Activated CD4-positive, alpha-beta memory T cell treated with anti-CD3 and anti-CD28 coated beads, Interleukin-2, amount 10 ng/mL, durations not matched to agents 7 days and 5 days (primary cell): Measurements from ENCODE around the gene L3MBTL1. TPM values are rescaled to one million over a fixed set of nuclear protein-coding genes. Genes with fewer than 3 reads are reported as not detected.

Experiments used
- CTCF ChIA-PET: fragments of 350-600 bp; sonication (Branson Sonifier 250); formaldehyde crosslinking; loops from one replicate; lab custom pipeline; 2021; ENCODE audit warnings: antibody characterized with exemption, inconsistent platforms; lab: Charles Lee
- POLR2A ChIA-PET: fragments of 350-600 bp; sonication (Branson Sonifier 250); formaldehyde crosslinking; loops from one replicate; lab custom pipeline; 2021; ENCODE audit warnings: antibody characterized with exemption; lab: Charles Lee
- DNase-seq: peaks from one replicate; pipeline ENCODE4 v3.0.0-alpha.2; 2020
- H3K27ac Mint-ChIP-seq: one replicate; pipeline ENCODE4 v1.8.0; 2021; ENCODE audit warnings: mild to moderate bottlenecking, mixed read lengths
- H3K27me3 Mint-ChIP-seq: one replicate; pipeline ENCODE4 v1.8.0; 2021; ENCODE audit warnings: mixed read lengths
- H3K36me3 Mint-ChIP-seq: one replicate; pipeline ENCODE4 v1.8.0; 2021; ENCODE audit warnings: low read depth, mixed read lengths
- H3K4me1 Mint-ChIP-seq: one replicate; pipeline ENCODE4 v1.8.0; 2021; ENCODE audit warnings: mixed read lengths
- H3K4me3 Mint-ChIP-seq: one replicate; pipeline ENCODE4 v1.8.0; 2021; ENCODE audit warnings: mild to moderate bottlenecking, mixed read lengths
- H3K9me3 Mint-ChIP-seq: one replicate; pipeline ENCODE4 v1.8.0; 2021; ENCODE audit warnings: mixed read lengths
- total RNA-seq, 2 experiments: library from RNA; stranded (reverse); gene quantifications; one replicate each; pipeline ENCODE4 v1.2.3, GENCODE V29; 2021

Gene L3MBTL1
- total RNA-seq, 2 experiments from 2014 or later, result 7.3 to 7.4 TPM

DNA sequence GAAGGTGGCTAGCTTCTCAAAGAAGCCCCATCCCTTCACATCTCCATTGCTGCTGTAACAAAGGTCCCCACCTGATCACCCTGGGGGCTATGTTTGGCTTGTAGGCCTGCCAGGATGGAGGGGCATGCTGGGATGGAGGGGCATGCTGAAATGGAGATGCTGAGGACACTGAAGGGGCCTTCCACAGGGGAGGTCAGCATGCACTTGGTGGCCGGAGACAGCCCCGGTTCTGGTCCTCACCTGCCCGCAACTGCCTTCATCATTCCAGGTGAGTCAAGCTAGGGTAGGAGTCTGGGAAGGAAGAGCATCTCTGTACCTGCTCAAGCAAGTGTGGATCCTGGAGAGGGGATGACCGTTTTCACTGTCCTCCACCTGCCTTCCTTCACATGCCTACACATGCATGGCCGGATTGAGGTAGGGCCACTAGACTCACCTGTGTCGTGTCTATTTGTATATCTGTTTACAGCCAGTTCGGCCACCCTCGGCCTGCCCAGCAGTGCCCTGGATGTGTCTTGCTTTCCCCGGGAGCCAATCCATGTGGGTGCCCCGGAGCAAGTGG is 6.0 kb downstream of the L3MBTL1 start:
- no peaks in the 10 kb centered on the region for H3K36me3 Mint-ChIP-seq
- POLR2A ChIA-PET, result interaction anchor here (1.0 to 3.0 kb wide), 2 partner anchors 21 to 56 kb away, joined by 3 to 31 read pairs; partner anchors contain the start of gene SRSF6
- H3K27ac Mint-ChIP-seq, result no peak overlapping the region
- peak overlapping the region; percentile 92 for H3K4me3 Mint-ChIP-seq
- CTCF ChIA-PET, result interaction anchor here (1.7 kb wide), 1 partner anchor 56 kb away, joined by 7 read pairs; the partner anchor contains the start of gene SRSF6
- no peaks in the 10 kb centered on the region for H3K9me3 Mint-ChIP-seq
- DNase-seq, result no peak
- peaks cover 13% of the 10 kb centered on the region for H3K4me1 Mint-ChIP-seq
- H3K27me3 Mint-ChIP-seq, result peaks cover 8% of the 10 kb centered on the region

DNA sequence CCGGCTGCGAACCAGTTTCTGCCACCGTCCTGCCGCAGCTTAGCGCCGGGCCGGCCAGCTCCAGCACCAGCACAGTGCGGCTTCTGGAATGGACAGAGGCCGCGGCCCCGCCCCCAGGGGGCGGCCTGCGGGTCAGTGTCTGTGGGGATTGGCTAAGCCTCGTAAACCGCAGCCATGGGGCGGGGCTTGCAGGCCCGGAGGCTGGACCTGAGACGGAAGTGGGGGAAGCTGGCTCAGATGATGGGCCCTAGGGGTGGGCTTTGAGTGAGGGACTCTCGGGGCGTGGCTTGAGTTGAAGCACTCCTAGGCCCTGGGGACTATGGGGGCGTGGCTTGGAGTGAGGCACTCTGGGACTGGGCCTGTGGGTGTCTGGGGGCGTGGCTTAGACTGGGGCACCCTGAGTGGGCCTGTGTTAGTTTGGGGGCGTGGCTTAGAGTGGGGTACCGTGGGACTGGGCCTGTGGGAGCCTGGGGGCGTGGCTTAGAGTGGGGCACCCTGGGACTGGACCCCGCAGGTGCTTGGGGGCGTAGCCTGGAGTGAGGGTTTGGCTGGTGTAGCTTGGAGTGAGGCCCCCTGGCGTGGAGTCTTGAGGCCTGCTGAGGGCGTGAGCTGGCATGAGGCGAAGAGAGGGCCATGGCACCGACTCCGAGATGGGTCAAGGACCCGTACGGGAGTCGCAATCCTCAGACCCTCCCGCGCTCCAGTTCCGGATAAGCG is 6.6 kb downstream of the L3MBTL1 start:
- H3K9me3 Mint-ChIP-seq, result no peaks in the 10 kb centered on the region
- POLR2A ChIA-PET, result interaction anchor here (0.6 to 3.0 kb wide), 6 partner anchors 10 to 429 kb away, joined by 3 to 31 read pairs (median 3); partner anchors contain the start of gene SRSF6
- H3K27ac Mint-ChIP-seq, result peak overlapping the region; percentile 79
- peak; percentile 94 for DNase-seq
- CTCF ChIA-PET, result interaction anchor here (0.7 to 1.7 kb wide), 5 partner anchors 18 to 65 kb away, joined by 3 to 7 read pairs (median 3); partner anchors contain the start of gene SRSF6
- no peaks in the 10 kb centered on the region for H3K36me3 Mint-ChIP-seq
- peaks cover 10% of the 10 kb centered on the region for H3K4me1 Mint-ChIP-seq
- H3K27me3 Mint-ChIP-seq, result peaks cover 3% of the 10 kb centered on the region
- H3K4me3 Mint-ChIP-seq, result peak overlapping the region; percentile 92

DNA sequence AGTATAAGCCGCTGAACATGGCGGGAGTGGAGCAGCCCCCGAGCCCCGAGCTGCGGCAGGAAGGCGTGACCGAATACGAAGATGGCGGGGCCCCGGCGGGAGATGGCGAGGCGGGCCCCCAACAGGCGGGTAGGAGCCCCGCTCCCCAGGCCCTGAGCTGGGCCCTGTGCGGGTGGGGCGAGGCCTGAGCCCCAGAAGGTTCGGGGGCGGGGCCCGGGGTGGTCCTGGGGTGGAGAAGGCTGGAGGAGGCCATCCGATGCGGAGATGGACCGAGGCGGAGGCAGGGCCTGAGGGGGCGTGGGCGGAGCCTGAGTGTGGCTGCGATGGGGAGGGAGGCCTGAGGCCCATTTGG is 7.1 kb downstream of the L3MBTL1 start:
- Mint-ChIP-seq H3K27me3 (no peaks in the 10 kb centered on the region), H3K27ac (peak overlapping the region; percentile 79), H3K4me3 (peak overlapping the region; percentile 92), H3K36me3 (no peaks in the 10 kb centered on the region), H3K9me3 (no peaks in the 10 kb centered on the region), H3K4me1 (peaks cover 10% of the 10 kb centered on the region)
- CTCF ChIA-PET, result interaction anchor here (0.7 to 1.7 kb wide), 5 partner anchors 19 to 66 kb away, joined by 3 to 7 read pairs (median 3); partner anchors contain the start of gene SRSF6
- DNase-seq, result no peak
- POLR2A ChIA-PET, result interaction anchor here (0.6 to 3.0 kb wide), 7 partner anchors 10 to 428 kb away, joined by 3 to 31 read pairs (median 3); partner anchors contain the start of gene SRSF6

DNA sequence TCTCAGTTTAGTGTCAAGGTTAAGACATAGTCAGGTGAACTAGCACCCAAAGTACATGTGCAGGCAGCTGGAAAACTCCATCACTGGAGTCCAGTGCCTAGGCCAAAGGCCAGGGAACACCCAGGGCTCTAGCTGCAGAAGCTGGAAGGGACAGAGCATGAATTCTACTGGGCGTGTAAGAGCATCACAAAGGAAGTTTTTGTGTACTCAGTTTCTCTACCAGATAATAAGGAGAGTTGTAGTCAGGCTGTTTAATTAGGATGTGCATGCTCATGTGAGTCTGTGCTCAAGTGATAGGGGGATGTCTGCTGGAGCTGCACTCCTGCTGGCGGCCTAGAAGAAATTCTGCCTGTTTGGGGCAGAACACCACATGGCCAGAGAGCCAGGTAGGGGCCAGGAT is 8.1 kb downstream of the L3MBTL1 start:
- H3K27me3 Mint-ChIP-seq, result no peaks in the 10 kb centered on the region
- ChIA-PET CTCF (interaction anchor here (1.5 kb wide), 1 partner anchor 23 kb away, joined by 4 read pairs; no protein-coding TSS in a partner anchor), POLR2A (interaction anchor here (1.1 to 3.0 kb wide), 4 partner anchors 9 to 152 kb away, joined by 3 to 31 read pairs (median 4); partner anchors contain the start of gene SRSF6)
- H3K4me3 Mint-ChIP-seq, result peak overlapping the region; percentile 18
- H3K27ac Mint-ChIP-seq, result no peak overlapping the region
- H3K9me3 Mint-ChIP-seq, result no peaks in the 10 kb centered on the region
- no peak for DNase-seq
- no peaks in the 10 kb centered on the region for H3K36me3 Mint-ChIP-seq
- H3K4me1 Mint-ChIP-seq, result peaks cover 10% of the 10 kb centered on the region

DNA sequence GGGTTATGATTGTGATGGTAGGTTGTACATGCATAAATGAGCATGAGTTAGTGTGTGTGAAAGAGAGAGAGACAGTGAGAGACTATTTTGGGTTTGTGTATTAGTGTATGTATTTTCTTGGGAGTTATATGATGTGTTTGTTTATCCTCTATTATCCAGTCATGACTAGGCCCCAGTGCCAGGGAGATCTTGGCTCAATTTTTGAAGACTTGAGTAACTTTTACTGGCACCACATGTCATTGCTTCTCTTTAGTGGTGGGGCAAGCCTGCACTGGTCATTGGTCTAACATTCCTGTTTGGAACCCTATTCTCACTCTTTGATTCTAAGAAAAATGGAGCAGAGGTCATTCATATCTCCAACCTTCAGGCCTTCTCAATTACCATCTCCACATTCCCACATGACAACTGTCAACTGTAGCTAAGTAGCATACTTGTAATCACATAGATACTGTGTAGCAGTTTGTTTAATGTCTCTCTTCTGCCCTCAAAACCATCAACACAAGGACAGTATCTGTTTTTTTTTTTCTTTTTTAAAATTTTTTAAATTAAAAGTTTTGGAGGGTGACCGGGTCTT is 8.8 kb downstream of the L3MBTL1 start:
- Mint-ChIP-seq H3K4me1 (peaks cover 10% of the 10 kb centered on the region), H3K36me3 (no peaks in the 10 kb centered on the region), H3K9me3 (no peaks in the 10 kb centered on the region), H3K27me3 (no peaks in the 10 kb centered on the region), H3K4me3 (no peak overlapping the region), H3K27ac (no peak overlapping the region)
- no peak for DNase-seq
- POLR2A ChIA-PET, result interaction anchor here (3.0 kb wide), 1 partner anchor 59 kb away, joined by 31 read pairs; the partner anchor contains the start of gene SRSF6
- CTCF ChIA-PET, result no interaction called here

DNA sequence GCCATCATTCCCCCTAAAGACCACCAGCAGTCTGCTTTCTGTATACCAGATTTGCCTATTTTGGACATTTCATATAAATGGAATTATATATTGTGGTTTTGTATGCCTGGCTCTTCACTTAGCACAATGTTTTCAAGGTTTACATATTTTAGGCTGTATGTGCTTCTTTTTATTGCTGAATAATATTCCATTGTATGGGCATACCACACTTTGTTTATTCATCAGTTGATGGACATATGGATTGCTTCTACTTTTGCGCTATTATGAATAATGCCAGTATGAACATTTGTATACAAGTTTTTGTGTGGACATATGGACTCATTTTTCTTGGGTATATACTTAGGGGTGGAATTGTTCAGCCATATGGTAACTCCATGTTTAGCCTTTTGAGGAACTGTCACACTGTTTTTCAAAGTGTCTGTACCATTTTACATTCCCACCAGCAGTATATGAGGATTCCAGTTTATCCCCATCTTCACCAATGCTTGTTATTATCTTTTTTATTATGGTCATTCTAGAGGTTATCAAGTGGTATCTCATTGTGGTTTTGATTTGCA is 12.7 kb downstream of the L3MBTL1 start:
- DNase-seq, result no peak
- POLR2A ChIA-PET, result no interaction called here
- CTCF ChIA-PET, result no interaction called here
- no peak overlapping the region for H3K4me3 Mint-ChIP-seq
- no peaks in the 10 kb centered on the region for H3K27me3 Mint-ChIP-seq
- no peaks in the 10 kb centered on the region for H3K9me3 Mint-ChIP-seq
- H3K4me1 Mint-ChIP-seq, result peaks cover 5% of the 10 kb centered on the region
- H3K27ac Mint-ChIP-seq, result no peak overlapping the region
- no peaks in the 10 kb centered on the region for H3K36me3 Mint-ChIP-seq

DNA sequence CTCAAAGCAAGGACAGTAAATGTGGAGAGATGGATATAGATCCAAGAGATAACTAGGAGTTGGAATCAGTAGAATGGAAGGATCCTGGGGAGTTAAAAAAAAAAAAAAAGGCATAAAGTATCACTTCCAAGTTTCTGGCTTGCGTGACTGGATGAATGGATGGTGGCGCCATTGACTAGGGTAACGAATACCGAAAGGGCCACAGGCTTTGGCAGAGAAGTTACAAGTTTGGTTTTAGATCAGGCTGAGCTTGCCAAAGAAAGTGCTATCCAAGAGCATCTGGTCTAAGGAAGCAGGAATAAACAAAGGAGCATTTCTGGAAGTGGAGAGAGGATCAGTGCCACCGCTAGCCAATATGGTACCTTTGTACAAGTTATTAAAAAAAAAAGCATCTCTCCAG is 17.5 kb downstream of the L3MBTL1 start:
- Mint-ChIP-seq H3K9me3 (no peaks in the 10 kb centered on the region), H3K36me3 (no peaks in the 10 kb centered on the region)
- CTCF ChIA-PET, result no interaction called here

DNA sequence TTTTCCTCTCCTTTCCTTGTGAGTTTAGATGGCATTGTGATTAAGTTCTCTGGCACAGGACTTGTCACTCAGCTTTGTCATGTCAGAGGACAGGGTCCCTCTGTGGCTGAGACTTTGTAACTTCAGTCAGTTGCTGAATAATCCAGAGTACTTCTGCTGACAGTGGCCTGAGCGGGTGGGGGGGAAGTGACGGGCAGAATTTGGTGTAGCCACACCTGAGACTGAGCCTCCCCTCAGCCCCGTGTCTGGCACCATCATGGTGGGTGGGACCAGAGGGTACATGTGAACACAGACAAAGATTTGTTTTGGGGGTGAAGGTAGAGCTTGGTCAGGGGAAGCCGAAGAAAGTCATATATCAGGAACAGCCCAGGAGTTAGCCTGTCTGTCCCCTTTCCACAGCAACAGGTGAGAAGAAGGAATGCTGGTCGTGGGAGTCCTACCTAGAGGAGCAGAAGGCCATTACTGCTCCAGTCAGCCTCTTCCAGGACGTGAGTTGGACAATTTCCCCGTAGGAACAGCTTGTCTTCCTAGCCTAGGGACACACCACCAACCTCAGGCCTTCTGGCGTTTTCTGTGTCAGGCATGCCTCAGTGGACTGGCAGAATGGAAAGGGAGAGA is 20.9 kb downstream of the L3MBTL1 start:
- H3K27ac Mint-ChIP-seq, result no peak overlapping the region
- DNase-seq, result no peak
- peaks cover 1% of the 10 kb centered on the region for H3K27me3 Mint-ChIP-seq
- H3K4me1 Mint-ChIP-seq, result no peaks in the 10 kb centered on the region
- no peaks in the 10 kb centered on the region for H3K9me3 Mint-ChIP-seq
- no peaks in the 10 kb centered on the region for H3K36me3 Mint-ChIP-seq
- H3K4me3 Mint-ChIP-seq, result no peak overlapping the region
- ChIA-PET POLR2A (no interaction called here), CTCF (interaction anchor here (1.3 kb wide), 1 partner anchor 13 kb away, joined by 3 read pairs; no protein-coding TSS in a partner anchor)

More for the DNA sequence above, 17.5 kb downstream of the L3MBTL1 start:
- Mint-ChIP-seq H3K27ac (no peak overlapping the region), H3K4me3 (no peak overlapping the region), H3K27me3 (peaks cover 1% of the 10 kb centered on the region), H3K4me1 (no peaks in the 10 kb centered on the region)
- POLR2A ChIA-PET, result interaction anchor here (1.4 kb wide), 1 partner anchor 10 kb away, joined by 5 read pairs; no protein-coding TSS in a partner anchor
- DNase-seq, result no peak

DNA sequence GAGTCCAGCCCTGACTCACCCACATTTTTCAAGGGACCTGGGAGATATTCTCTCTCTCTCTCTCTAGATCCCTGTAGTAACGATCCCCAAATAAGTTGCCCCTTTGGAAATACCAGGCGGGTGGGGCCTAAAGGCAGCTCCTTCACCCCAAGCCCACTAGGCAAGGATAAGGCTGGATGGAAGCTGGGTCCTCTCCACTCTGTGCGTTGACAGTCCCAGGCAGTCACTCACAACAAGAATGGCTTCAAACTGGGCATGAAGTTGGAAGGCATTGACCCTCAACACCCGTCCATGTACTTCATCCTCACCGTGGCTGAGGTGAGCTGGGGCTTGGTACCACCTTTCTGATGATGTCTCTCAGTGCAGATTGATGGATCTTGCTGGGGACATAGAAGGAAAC is 21.6 kb downstream of the L3MBTL1 start:
- ChIA-PET POLR2A (no interaction called here), CTCF (interaction anchor here (1.3 kb wide), 1 partner anchor 12 kb away, joined by 3 read pairs; no protein-coding TSS in a partner anchor)
- Mint-ChIP-seq H3K36me3 (no peaks in the 10 kb centered on the region), H3K27ac (no peak overlapping the region), H3K4me3 (no peak overlapping the region), H3K9me3 (no peaks in the 10 kb centered on the region), H3K4me1 (no peaks in the 10 kb centered on the region), H3K27me3 (peaks cover 1% of the 10 kb centered on the region)
- no peak for DNase-seq

DNA sequence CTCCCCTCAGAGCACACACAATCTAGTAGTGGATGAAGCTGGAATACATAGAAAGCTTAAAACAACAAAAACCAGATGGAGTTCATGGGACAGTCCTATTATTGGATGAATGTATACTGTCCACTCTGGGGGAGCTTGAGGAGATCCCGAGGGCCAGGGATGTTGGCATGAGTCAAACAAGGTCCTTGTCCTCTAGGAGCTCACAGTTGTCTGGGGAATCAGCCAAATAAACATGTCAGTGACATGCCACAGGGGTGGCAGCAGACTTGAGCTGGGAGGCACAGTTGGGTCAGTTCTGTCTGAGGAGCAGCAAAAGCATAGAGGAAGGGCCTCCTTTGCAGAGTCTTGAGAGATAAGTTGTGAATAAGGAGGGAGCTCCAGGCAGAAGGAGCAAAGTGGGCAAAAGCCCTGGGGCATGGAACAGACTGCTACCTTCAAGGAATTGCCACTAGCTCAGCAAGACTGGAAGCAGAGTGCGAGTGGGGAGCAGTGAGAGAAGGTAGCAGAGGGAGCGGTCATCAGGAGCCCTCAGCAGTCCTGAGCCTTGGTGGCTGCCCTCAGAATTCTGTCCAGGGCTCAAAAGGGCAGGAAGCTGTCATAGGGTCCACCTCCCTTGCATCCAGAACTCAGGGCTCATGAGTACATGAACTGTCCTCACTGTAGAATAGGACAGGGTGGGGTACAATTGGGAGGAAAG is 22.1 kb downstream of the L3MBTL1 start:
- ChIA-PET POLR2A (no interaction called here), CTCF (interaction anchor here (0.9 to 1.3 kb wide), 2 partner anchors 9 to 11 kb away, joined by 3 read pairs; no protein-coding TSS in a partner anchor)
- Mint-ChIP-seq H3K4me1 (no peaks in the 10 kb centered on the region), H3K4me3 (no peak overlapping the region), H3K36me3 (no peaks in the 10 kb centered on the region), H3K27ac (no peak overlapping the region), H3K27me3 (peaks cover 1% of the 10 kb centered on the region), H3K9me3 (no peaks in the 10 kb centered on the region)
- DNase-seq, result no peak

DNA sequence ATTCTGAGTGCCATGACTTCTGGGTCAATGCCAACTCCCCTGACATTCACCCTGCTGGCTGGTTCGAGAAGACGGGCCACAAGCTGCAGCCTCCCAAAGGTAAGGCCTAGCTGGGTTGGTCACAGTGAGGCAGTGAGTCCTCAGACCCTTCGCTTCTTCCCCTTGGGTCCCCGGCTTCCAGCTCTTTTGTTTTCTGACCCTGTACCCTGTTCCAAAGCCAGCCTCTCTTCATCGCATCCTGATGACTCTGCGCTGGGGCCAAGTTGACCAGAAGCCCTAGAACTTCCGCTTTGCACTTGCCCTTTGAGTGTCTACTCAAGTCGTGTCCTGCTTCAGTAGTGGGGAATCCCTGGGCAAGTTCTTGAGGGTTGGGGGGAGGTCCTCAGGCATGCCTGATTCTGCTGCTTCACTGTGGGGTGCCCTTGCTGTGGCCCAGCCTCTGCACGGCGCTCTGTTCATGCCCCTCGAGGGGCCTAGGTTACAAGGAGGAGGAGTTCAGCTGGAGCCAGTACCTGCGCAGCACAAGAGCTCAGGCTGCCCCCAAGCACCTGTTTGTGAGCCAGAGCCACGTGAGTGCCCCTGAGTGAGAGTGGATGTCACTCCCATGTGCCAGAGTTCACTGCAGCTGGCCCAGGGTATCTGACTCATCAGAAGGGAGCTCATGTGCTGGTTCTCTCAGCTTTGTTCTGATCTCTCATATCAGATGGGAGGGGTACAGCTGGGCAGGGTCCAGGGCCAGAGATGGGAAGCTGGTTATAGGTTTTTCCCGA is 23.0 kb downstream of the L3MBTL1 start:
- POLR2A ChIA-PET, result no interaction called here

More for the DNA sequence above, 23.0 kb downstream of the L3MBTL1 start:
- DNase-seq, result no peak
- Mint-ChIP-seq H3K27ac (peak overlapping the region; percentile 21), H3K4me3 (no peak overlapping the region), H3K27me3 (peaks cover 1% of the 10 kb centered on the region), H3K4me1 (no peaks in the 10 kb centered on the region), H3K36me3 (no peaks in the 10 kb centered on the region), H3K9me3 (no peaks in the 10 kb centered on the region)
- CTCF ChIA-PET, result interaction anchor here (0.5 to 0.9 kb wide), 2 partner anchors 8 to 1524 kb away, joined by 3 to 4 read pairs; no protein-coding TSS in a partner anchor
